ENCODE data around the gene CSNK2B. TPM values are rescaled to one million over a fixed set of nuclear protein-coding genes. Genes with fewer than 3 reads are reported as not detected.
A peak's percentile ranks its signal among the peaks of the same experiment; 100 is the strongest.

CSNK2B gene
- total and polyA plus RNA-seq, 9 of the 15 experiments (the other 6 are each of a cell fraction or from before 2014, with no cell fraction given), result 120 to 1,126 (median 529) TPM

DNA sequence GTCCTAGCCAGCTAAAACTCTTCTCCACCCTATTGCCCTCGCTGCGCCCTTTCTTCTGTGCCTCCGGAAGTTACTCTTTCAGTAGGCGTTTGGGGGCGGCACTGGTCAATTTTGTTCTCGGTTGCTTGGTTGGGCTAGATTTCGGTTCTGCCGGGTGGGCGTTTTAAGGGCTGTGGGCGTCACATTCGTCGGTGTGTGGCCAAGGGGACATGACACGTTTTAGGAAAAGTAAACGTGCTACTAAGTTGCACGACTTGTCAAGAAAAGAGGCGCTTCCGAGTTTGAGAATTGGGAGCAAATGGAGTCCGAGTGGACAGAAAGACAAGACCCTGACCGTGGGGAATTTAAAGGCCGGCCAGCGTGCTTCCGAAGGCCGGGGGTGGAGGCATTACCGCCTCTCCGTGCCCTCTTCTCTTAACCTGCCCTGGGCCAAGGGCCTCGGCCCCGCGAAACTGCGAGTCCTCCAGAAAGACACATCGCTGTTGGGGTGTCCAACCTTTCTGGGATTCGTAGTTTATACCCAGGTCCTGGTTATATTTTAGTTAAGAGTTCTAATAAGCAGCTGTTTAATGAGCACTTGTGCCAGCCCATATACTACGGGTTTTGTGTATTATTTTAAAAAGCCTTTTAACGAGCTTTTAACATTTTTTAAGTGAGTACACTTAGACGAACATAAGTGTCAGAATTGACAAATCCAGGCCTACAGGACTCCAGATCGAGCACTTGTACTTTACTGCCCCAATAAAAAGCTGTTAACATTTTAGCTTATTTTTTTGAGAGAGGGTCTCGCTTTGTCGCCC lies 12.8 kb upstream of the CSNK2B start (continued):
- TF ChIP-seq ETV6 (IDR thresholded peaks at IDR 0.05; ENCODE audit: borderline replicate concordance in 1 of 2, low read depth in 2 of 2, low read length in 1 of 2) (no peak), ETV6 (CRISPR knock-in tag; IDR thresholded peaks at IDR 0.05; ENCODE audit: borderline replicate concordance) (no peak), NFE2L1 (tag; IDR thresholded peaks at IDR 0.05; ENCODE audit: borderline replicate concordance, low read depth) (no peak), ZKSCAN3 (CRISPR knock-in tag; IDR thresholded peaks at IDR 0.05) (no peak), KLF16 (IDR thresholded peaks at IDR 0.05) (0 out of 2 replicates have a peak, but pooled peaks have one; percentile 49), ESRRA (IDR thresholded peaks at IDR 0.05; ENCODE audit: borderline replicate concordance, low read depth) (peak; percentile 81), CXXC5 (CRISPR knock-in tag; IDR thresholded peaks at IDR 0.05) (no peak), MAFF (IDR thresholded peaks at IDR 0.05; ENCODE audit: low read length) (peak; percentile 19; the same call in 1 of the 2 replicates), NCOA1 (IDR thresholded peaks at IDR 0.05; ENCODE audit: low read depth) (peak; percentile 15; the same call in 1 of the 2 replicates), TCFL5 (CRISPR knock-in tag; conservative IDR thresholded peaks at IDR 0.05) (no peak), BRCA1 (IDR thresholded peaks at IDR 0.05) (no peak), BRCA1 (CRISPR knock-in tag; IDR thresholded peaks at IDR 0.05) (no peak), RBFOX2 (IDR thresholded peaks at IDR 0.05; ENCODE audit: low read depth, low read length) (peak; percentile 83), PHB (CRISPR knock-in tag; IDR thresholded peaks at IDR 0.05) (peak; percentile 56; the same call in 1 of the 2 replicates), TGIF2 (CRISPR knock-in tag; IDR thresholded peaks at IDR 0.05) (no peak), NFYB (IDR thresholded peaks at IDR 0.05; ENCODE audit: extremely low read depth, insufficient read length) (no peak), RBBP5 (IDR thresholded peaks at IDR 0.05; ENCODE audit: borderline replicate concordance, insufficient read depth, low read length, poor library complexity, severe bottlenecking) (no peak), ERF (CRISPR knock-in tag; IDR thresholded peaks at IDR 0.05) (peak; percentile 74), HDAC1 (IDR thresholded peaks at IDR 0.05) (peak in 1 of 2 experiments; percentile 94; a peak in 2 of 4 replicates), POLR3G (IDR thresholded peaks at IDR 0.05; ENCODE audit: extremely low read depth, insufficient read length, insufficient replicate concordance) (no peak), BACH1 (tag; IDR thresholded peaks at IDR 0.05) (no peak; the same call in 1 of the 2 replicates)
- TF ChIP-seq, protein P1, sequence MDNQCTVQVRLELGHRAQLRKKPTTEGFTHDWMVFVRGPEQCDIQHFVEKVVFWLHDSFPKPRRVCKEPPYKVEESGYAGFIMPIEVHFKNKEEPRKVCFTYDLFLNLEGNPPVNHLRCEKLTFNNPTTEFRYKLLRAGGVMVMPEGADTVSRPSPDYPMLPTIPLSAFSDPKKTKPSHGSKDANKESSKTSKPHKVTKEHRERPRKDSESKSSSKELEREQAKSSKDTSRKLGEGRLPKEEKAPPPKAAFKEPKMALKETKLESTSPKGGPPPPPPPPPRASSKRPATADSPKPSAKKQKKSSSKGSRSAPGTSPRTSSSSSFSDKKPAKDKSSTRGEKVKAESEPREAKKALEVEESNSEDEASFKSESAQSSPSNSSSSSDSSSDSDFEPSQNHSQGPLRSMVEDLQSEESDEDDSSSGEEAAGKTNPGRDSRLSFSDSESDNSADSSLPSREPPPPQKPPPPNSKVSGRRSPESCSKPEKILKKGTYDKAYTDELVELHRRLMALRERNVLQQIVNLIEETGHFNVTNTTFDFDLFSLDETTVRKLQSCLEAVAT (IDR thresholded peaks at IDR 0.05), result peak; percentile 90; a peak in 3 of 4 replicates
- TF ChIP-seq, protein P2, sequence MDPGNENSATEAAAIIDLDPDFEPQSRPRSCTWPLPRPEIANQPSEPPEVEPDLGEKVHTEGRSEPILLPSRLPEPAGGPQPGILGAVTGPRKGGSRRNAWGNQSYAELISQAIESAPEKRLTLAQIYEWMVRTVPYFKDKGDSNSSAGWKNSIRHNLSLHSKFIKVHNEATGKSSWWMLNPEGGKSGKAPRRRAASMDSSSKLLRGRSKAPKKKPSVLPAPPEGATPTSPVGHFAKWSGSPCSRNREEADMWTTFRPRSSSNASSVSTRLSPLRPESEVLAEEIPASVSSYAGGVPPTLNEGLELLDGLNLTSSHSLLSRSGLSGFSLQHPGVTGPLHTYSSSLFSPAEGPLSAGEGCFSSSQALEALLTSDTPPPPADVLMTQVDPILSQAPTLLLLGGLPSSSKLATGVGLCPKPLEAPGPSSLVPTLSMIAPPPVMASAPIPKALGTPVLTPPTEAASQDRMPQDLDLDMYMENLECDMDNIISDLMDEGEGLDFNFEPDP (CRISPR knock-in tag; IDR thresholded peaks at IDR 0.05), result peak; percentile 47; the same call in 1 of the 2 replicates
- TF ChIP-seq, protein P3, sequence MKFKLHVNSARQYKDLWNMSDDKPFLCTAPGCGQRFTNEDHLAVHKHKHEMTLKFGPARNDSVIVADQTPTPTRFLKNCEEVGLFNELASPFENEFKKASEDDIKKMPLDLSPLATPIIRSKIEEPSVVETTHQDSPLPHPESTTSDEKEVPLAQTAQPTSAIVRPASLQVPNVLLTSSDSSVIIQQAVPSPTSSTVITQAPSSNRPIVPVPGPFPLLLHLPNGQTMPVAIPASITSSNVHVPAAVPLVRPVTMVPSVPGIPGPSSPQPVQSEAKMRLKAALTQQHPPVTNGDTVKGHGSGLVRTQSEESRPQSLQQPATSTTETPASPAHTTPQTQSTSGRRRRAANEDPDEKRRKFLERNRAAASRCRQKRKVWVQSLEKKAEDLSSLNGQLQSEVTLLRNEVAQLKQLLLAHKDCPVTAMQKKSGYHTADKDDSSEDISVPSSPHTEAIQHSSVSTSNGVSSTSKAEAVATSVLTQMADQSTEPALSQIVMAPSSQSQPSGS (CRISPR knock-in tag; IDR thresholded peaks at IDR 0.05), result no peak
